BE2C (cell line): ENCODE measurements around the gene SIGLEC7.
"Not testable (repeated sequence)": the region's sequence is repeated elsewhere in the genome, so short reads cannot be mapped to it uniquely, and the experiment has no call there.

ENCODE experiments used
- DNase-seq: peaks from one replicate; pipeline ENCODE4 v3.0.0-alpha.2; 2020
- H3K27me3 ChIP-seq: fragments of 250-450 bp; sonication (Bioruptor Pico); 2 replicates; pipeline ENCODE4 v1.5.1; 2020; ENCODE audit warnings: mild to moderate bottlenecking
- H3K36me3 ChIP-seq: fragments of 250-450 bp; sonication (Bioruptor Pico); 2 replicates; pipeline ENCODE4 v1.5.1; 2020; ENCODE audit warnings: mild to moderate bottlenecking
- H3K4me1 ChIP-seq: fragments of 250-450 bp; sonication (Bioruptor Pico); 2 replicates; pipeline ENCODE4 v1.5.1; 2020
- H3K4me3 ChIP-seq: 2 replicates; pipeline ENCODE4 v1.5.1; 2011; ENCODE audit warnings: low read depth, low read length
- H3K9me3 ChIP-seq: fragments of 250-450 bp; sonication (Bioruptor Pico); 2 replicates; pipeline ENCODE4 v1.5.1; 2020
- TF ChIP-seq, protein P1 (sequence below): IDR thresholded peaks from 2 replicates; pipeline ENCODE4 v1.5.1; 2012; ENCODE audit warnings: mild to moderate bottlenecking, low read depth, low read length

SIGLEC7 gene

DNA sequence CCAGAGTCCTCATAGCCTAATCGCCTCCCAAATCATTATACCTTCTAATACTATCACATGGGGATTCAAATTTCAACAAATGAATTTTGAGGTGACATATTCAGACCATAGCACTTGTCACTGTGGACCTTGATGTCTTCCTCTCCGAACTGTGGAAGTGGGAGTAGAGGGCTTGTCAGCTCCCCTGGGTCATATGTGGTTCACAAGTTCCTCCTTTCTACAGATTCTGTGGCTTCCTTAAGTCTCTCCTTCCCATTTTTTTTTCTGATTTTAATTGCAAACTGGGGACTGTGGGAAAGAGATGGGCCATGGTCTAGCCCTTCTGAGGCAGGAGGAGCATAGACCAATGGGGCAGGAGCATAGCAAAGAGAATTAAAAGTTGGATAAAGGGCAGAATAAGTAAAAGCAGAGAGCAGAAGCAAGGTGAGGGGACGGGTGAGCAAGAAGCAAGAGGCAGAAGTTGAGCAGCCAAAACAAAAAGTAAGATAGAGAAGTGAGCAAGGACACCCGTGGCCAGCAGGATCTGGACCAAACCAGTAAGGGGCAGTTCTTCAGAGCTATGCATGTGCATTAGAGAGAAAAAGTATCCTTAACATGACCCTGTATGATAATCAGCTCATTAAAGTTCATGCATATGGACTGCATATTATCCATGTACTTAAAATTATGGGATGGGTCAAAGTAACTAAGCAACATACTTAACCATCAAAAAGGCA lies 2.6 kb upstream of the SIGLEC7 start:
- H3K9me3 ChIP-seq, result no peaks in the 10 kb centered on the region
- TF ChIP-seq, protein P1, sequence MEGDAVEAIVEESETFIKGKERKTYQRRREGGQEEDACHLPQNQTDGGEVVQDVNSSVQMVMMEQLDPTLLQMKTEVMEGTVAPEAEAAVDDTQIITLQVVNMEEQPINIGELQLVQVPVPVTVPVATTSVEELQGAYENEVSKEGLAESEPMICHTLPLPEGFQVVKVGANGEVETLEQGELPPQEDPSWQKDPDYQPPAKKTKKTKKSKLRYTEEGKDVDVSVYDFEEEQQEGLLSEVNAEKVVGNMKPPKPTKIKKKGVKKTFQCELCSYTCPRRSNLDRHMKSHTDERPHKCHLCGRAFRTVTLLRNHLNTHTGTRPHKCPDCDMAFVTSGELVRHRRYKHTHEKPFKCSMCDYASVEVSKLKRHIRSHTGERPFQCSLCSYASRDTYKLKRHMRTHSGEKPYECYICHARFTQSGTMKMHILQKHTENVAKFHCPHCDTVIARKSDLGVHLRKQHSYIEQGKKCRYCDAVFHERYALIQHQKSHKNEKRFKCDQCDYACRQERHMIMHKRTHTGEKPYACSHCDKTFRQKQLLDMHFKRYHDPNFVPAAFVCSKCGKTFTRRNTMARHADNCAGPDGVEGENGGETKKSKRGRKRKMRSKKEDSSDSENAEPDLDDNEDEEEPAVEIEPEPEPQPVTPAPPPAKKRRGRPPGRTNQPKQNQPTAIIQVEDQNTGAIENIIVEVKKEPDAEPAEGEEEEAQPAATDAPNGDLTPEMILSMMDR, result no peak
- no peaks in the 10 kb centered on the region for H3K36me3 ChIP-seq
- no peak overlapping the region for H3K4me3 ChIP-seq
- H3K4me1 ChIP-seq, result no peaks in the 10 kb centered on the region
- H3K27me3 ChIP-seq, result peaks cover 46% of the 10 kb centered on the region
- DNase-seq, result no peak

DNA sequence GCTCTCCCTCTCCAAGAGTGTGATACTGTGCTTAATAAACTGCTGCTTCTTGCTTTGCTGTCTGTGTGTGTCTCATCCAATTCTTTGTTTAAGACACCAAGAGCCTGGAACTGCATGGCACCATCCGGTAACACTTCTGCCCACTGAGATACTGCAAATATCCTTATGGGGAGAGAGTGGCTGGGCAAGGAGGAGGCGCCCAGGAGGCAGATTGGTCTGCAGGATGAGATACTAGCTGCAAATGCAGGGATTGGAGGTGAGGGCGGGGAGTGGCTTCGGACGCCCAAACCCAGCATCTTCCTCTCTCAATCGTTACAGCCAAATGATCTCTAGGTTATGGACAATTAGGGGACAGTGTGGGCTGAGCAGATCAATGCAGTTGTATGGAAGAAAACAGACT lies 1.7 kb upstream of the SIGLEC7 start:
- Histone ChIP-seq H3K4me1 (no peaks in the 10 kb centered on the region), H3K36me3 (no peaks in the 10 kb centered on the region), H3K4me3 (no peak overlapping the region), H3K27me3 (peaks cover 37% of the 10 kb centered on the region), H3K9me3 (no peaks in the 10 kb centered on the region)
- TF ChIP-seq, protein P1, result no peak
- DNase-seq, result no peak

DNA sequence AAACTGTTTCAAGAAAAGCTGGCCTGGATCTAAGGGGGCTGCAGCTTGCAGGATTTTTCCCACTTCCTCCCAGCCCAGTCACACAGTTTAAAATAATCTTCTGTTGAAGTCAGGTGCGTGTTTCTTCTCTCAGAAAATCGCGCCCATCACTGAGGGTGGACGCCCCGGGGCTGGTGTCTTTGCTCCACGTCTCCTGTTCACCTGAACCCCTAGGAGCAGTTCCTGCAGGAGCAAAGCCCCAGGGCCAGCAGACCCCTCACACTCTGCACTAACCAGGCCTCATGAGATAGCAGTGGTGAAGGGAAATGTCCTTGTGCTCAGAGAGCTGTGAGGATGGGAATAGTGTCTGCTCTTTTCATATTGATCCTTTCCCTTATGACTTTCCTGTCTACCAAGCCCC lies 920 bp upstream of the SIGLEC7 start:
- no peaks in the 10 kb centered on the region for H3K36me3 ChIP-seq
- H3K4me3 ChIP-seq, result no peak overlapping the region
- H3K9me3 ChIP-seq, result no peaks in the 10 kb centered on the region
- no peaks in the 10 kb centered on the region for H3K4me1 ChIP-seq
- TF ChIP-seq, protein P1, result no peak
- no peak for DNase-seq
- peaks cover 36% of the 10 kb centered on the region for H3K27me3 ChIP-seq

DNA sequence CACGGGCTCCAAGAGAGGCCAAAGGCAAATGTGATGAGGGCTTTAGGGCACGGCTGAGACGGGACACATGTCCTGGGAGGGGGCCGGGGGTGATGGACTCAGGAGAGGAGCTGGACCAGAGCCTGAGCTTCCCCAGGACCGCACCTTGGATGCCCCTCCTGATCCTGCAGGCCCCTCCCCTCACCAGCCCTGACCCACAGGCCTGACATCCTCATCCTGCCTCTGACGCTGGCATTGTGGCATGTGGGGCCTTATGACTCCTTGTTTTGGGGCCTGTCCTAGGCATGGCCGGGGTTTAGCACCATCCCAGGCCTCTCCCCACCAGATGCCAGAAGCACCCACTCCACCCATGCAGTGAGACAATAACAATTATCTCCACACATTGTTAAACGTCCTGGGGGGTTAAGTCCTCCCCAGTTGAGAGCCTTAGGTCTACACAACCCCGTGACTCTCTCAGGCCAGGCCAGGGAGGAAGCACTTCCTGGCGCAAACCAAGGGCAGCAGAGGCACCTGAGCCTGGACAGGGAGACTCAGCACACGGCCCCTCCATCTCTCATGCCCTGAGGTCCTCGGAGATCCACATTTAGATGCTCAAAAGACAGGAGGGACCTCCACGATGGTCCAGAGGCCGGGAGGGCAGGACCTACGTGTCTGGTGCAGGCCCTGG lies 841 bp downstream of the SIGLEC7 start:
- H3K9me3 ChIP-seq, DNase-seq, H3K4me1 ChIP-seq, H3K36me3 ChIP-seq, H3K4me3 ChIP-seq: not testable (repeated sequence)
- H3K27me3 ChIP-seq, result peaks cover 39% of the 10 kb centered on the region

DNA sequence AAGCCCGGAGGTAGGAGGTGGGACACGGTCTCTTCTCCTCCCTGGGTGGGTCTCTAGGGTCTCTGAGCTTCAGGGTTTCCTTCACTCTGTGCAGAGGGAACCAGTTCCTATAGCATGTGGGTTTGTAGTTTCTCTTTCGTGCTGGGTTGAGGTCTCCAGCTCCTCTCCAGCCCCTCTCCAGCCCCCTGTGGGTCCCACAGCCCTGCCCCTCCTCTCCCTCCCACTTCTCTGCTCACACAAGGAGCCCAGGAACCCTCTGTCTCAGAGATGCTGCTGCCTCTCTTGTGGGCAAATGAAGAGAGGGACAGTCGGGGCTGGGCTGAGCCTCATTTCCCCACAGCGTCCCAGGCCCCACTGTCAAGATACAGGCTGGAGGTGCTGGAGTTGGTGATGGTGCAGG lies 1.4 kb downstream of the SIGLEC7 start:
- Histone ChIP-seq H3K27me3 (peaks cover 39% of the 10 kb centered on the region), H3K4me3 (no peak overlapping the region), H3K36me3 (no peaks in the 10 kb centered on the region), H3K9me3 (no peaks in the 10 kb centered on the region), H3K4me1 (no peaks in the 10 kb centered on the region)
- DNase-seq, result no peak
- TF ChIP-seq, protein P1, result no peak

DNA sequence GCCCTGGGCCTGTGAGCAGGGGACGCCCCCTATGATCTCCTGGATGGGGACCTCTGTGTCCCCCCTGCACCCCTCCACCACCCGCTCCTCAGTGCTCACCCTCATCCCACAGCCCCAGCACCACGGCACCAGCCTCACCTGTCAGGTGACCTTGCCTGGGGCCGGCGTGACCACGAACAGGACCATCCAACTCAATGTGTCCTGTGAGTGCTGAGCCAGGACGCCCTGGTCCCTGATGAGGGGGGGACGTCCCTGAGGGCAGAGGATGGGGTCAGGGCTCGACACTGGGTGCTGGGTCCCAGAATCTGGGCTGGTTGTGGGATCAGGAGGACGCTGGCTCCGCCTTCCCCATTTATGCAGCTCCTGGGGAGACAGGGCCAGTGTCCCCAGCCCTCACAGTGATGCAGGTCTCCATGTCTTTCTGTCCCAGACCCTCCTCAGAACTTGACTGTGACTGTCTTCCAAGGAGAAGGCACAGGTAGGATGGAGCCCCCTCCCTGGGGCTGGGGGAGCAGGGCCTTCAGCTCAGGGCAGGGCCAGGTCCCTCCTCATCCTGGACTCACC lies 2.5 kb downstream of the SIGLEC7 start:
- H3K27me3 ChIP-seq, result peaks cover 41% of the 10 kb centered on the region
- DNase-seq, result no peak
- no peaks in the 10 kb centered on the region for H3K9me3 ChIP-seq
- H3K4me1 ChIP-seq, result no peaks in the 10 kb centered on the region
- no peaks in the 10 kb centered on the region for H3K36me3 ChIP-seq
- TF ChIP-seq, protein P1, result no peak
- H3K4me3 ChIP-seq, result no peak overlapping the region
